ENCODE results near the gene FAAH.

FAAH gene

GRCh38 chr1:46423574-46424240 is 29.6 kb downstream of the FAAH start:
- DNase-seq (ENCODE audit: low read depth), result no peak

DNA sequence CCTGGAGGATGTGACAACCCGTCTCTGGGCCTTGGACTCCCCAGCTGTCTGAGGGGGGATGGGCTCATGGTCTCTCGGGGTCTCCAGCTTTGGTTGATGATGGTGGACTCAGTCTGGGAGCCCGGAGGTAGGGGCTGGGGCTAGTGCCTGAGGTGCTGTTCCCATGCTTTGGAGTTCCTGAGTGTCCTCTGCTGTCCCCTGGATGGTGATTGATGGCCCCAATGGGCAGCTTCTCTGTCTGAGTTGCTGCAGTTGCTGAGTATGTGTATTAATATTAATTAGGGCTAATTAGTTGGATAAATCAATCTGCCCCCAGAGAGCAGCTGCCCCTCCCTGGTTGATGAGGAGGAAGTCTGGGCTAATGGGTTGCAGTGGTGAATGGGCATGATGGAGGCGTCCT is 30.6 kb downstream of the FAAH start:
- no peak for DNase-seq (ENCODE audit: low read depth)

GRCh38 chr1:46425726-46426125 is 31.6 kb downstream of the FAAH start:
- DNase-seq (ENCODE audit: low read depth), result no peak

- no peak for DNase-seq (ENCODE audit: low read depth)
Measured at GRCh38 chr1:46427541-46427940, 33.4 kb downstream of the FAAH start.

DNA sequence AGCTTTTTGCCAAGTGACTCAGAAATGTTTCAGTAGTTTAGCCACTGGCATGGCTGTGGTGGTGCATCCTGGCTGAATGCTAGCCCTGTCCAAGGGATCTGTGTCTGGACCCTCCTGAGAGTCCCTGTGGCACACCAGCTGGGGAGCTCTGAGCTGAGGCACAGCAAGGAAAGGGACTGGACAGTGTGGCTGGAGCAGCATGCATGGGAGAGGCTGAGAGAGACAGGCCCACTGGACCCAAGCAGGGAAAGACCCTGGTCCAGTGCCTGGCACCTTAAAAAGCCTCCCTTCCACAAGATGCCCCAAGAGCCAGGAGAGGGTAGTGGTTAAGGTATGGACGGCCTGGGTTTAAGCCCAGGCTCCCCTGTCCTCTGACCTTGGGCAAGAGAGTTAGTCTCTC is 35.3 kb downstream of the FAAH start:
- DNase-seq (ENCODE audit: low read depth), result no peak

DNA sequence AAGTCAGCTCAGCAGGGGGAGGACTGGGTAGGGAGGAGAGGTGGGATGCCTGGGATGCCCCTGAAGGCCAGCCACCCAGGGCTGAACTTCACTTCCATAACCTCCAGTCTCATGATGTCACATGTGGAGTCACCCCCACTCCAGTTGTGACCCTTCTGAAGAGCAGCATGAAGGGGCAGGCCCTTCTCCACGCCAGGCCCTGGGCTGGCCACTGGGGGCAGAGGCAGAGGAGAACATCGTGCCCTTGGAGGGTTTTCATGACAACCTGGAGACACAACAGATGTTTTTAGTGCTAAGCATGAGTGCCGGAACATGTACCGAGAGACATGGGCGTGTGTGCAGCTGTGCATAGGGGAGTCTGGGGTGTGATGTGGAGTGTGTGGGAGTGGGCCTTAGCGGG is 37.6 kb downstream of the FAAH start:
- no peak for DNase-seq (ENCODE audit: low read depth)

- DNase-seq (ENCODE audit: low read depth), result no peak
Measured at GRCh38 chr1:46432781-46433327, 38.7 kb downstream of the FAAH start.

GRCh38 chr1:46434358-46434757 is 40.2 kb downstream of the FAAH start:
- no peak for DNase-seq (ENCODE audit: low read depth)

DNA sequence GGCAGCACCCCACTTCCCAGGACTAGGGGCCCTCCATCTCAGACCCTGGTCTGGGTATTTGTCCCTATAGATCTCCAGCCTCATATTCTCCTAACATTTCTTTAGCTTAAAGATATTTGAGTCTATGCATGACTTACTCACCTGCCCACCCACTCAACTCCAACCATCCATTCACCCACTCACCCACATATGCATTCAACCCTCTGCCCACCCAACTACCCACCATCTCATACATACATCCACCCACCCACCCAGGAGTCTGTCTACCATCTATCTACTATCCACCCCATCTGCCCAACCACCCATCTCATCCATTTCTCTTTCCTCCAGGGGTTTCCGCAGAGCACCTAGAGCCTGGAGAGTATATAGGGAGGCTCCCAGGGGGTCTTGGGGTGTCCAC is 42.7 kb downstream of the FAAH start:
- no peak for DNase-seq (ENCODE audit: low read depth)

DNA sequence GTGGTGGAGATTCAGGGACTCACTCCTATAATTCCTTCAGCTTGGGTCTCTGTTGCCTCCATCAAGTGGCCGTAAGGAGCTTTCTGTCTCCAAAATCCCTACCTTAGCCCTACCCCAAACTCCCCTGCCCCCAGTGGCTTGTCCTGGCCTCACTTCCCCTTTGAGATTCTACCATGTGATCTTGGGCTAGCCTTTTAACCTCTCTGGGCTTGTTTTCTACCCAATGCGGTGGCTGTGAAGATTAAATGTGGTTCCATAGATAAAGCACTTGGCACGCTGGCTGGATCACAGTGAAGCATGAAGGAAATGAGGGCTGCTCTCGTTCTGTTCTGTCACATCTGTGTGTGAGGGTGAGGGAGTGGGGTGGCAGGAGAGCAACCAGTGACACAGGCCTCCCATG is 43.6 kb downstream of the FAAH start:
- DNase-seq (ENCODE audit: low read depth), result no peak

DNA sequence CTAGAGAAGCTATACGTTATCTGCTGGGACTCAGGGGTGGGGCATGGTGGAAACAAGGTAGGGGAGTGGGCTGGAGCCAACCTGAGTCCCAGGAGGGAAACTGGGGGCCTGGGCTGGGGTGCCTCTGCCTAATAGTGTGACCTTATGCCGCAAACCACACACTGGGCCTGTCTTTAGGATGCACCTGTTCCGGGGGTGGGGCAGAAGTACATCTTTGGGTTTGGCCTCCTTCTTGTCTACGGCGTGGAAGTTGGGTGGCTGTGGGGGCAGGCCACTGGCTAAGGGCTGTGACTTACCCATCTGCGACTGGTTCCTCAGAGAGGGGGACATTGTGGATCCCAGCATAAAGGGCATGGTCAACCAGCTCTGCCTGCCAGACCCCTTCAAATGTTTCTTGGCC is 44.2 kb downstream of the FAAH start:
- DNase-seq (ENCODE audit: low read depth), result no peak

- DNase-seq (ENCODE audit: low read depth), result no peak
Measured at GRCh38 chr1:46440478-46440877, 46.4 kb downstream of the FAAH start.

- DNase-seq (ENCODE audit: low read depth), result peak; percentile 47
Measured at GRCh38 chr1:46442317-46443161, 48.4 kb downstream of the FAAH start.

DNA sequence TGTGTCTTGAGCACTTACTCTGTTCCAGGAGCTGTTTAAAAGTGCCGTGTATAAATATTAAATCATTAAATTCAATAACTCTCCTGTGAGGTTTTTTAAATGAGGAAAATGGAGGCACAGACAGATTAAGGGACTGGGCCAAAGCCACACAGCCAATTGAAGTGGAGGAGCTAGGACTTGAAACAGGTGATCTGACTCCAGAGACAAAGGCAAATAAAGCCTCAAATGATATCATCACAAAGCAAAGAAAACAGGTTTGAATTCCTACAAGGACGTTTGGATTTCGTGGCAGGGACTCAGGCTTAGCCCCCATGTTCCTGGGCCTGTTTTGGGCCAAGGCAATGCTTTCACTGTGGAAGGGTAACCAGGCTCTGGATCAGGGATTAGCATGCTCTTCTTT is 50.3 kb downstream of the FAAH start:
- no peak for DNase-seq (ENCODE audit: low read depth)

GRCh38 chr1:46445773-46446256 is 51.7 kb downstream of the FAAH start:
- DNase-seq (ENCODE audit: low read depth), result no peak

DNA sequence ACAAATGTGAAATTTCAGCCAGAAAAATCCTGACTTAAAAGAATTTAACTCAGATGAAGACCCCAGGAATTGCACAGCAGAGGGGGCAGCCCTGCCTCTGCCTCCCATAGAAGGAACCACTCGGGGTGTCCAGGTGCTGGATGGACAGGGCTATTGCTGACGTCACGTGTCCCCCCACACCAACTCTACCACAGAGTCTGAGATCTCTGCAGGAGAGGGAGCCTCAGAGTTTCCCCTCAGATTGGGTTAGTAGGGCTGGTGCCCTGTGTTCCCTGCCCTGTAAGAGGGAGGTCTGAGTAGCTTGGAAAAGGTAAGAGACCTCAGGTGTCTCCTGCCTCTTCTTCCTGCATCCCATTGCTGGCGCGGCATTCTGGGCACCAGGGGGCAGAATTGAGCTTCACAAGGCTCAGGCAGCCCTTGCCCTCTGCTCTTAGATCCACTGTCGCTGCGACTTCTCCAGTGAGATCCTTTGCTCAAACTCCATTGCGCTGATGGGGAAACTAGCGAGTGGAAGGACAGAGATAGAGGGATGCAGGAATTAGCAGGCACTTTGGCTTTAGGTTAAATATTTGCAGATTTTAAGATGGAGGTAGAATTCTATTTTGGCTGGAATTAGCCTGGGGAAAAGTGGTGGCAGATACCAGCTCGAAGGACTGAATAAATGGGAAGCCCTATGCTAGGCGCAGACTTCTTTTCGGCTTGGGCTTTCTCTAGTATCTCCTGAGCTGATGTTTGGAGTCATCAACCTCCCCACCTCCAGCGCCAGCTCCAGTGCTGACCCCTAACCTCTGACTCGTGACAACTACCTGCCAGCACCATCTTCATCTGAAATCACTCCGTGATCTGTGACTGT is 52.8 kb downstream of the FAAH start:
- peak; percentile 65 for DNase-seq (ENCODE audit: low read depth)

DNA sequence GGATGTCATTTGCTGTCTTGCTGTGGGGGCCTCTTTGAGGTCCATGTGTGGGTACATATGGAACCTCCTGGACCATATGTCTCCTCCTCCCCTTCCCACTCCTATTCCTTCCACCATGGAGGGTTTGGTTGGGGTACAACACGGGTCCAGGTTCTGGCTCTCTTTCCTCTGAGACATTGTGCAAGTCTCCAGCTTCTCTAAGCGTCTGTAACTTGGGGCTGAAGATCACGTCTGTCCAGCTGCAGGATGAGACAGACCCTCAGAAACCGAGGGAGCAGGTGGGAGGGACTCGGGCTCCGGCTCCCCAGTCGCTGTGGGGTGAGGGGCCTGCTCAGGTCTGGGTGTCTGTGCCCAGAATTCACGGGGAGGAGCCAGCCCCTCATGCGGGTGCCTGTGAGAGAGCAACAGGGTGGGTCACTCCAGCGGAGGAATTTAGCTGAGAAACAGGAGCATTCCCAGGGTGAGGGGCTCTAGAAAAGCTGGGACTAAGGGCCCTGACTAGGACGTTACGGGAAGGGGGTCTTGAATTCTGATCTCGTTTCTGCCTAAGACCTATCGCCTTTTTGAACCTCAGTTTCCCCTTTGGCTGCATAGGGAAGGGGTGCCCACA is 53.5 kb downstream of the FAAH start:
- no peak for DNase-seq (ENCODE audit: low read depth)

DNA sequence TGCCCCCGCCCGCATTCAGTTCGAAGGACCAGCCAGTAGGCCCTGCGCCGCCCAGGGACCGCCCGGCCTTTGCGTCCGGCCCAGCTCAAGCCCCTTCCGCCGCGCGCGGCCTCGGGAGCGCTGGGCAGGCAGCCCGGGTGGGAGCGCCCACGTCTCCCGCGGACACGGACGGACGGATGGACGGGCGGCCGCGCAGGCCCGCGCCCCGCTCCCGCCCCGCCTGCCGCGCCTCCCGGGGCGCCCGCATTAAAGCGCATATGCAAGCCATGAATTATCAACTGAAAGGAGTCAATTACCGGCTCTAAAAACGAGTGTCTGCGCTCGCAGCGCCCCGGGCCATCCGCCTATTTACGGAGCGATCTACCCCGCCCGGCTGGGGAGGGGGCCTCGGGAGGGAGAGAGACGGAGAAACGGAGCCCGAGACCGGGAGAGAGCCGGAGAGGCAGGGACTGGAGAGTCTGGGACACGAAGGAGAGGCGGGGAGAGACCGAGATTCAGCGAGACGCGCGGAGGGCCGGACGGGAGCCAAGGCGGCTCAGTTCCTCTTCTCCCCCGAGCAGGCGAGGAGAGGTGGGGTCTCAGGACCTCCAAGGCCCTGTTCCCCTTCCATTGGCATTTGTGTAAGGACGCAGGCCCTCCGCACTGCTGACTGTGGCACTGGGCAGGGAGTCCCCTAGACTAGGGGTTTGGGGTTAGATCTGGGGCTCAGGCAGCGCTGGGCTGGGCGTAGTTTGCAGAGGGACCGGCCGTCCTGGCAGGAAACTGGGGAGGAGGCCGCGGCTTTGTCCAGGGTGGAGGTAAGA is 54.2 kb downstream of the FAAH start:
- no peak for DNase-seq (ENCODE audit: low read depth)

DNA sequence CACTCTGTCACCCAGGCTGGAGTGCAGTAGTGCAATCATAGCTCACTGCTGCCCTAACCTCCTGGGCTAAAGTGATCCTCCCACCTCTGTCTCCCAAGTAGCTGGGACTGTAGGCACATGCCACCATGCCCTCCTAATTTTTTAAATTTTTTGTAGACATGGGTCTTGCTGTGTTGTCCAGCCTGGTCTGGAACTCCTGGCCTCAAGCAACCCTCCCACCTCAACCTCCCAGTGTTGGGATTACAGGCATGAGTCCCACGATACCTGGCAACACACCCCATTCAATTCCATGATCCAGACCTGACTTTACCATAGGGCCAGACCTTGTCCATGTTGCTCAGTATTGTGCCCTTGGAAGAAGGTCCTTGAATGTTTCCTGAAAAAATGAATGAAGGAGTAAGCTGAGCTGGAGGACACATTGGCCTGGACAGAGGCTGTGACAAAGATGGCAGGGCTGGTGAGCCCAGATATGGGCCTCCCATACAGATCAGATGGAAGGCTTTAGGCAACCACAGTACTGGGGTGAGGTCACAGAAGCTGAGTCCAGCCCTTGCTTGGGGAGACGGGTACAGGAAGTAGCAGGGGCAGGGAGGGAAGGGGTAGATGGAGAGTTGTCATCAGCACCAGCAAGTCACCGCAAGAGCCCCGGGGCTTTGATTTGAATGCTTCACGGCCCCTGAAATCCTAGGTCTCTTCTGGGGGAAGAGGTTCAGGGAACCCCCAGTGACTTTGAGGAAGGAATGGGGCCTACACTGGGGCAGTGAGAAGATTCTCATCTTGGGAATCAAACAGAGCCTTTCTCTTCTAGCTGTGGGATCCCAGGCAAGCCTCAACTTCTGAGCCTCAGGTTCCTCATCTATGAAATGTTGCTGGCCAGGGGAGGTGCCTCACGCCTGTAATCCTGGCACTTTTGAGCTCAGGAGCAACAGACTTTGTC is 55.4 kb downstream of the FAAH start:
- DNase-seq (ENCODE audit: low read depth), result no peak

DNA sequence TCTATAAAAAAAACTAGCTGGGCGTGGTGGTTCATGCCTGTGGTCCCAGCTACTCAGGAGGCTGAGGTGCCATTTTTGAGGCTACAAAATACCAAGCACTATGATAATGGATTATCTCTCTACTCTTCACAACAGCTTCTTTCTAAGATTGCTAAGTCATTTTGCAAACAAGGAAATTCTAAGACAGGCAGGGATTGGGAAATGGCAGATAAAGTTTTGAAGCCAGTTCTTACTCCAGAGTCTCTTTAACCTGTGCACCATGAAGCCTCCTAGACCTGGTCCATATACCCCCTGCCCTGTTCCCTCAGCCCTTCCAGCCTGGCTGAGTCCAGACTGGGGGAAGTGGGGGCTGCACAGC is 56.0 kb downstream of the FAAH start:
- DNase-seq (ENCODE audit: low read depth), result no peak
